K562 (cell line): ENCODE measurements around the gene B3GAT1. TPM values are rescaled to one million over a fixed set of nuclear protein-coding genes. Genes with fewer than 3 reads are reported as not detected.

ENCODE experiments used
- ATAC-seq: fragments of 200-7000 bp; cut with Tn5 transposase; 3 replicates; pipeline ENCODE4 v1.9.1; 2020; ENCODE audit warnings: moderate library complexity
- BruUV-seq: library from RNA; stranded (reverse); fragments of 400-500 nt; replicated peaks from 2 replicates; lab custom pipeline; 2021; lab: Mats Ljungman, UMichigan
- CTCF ChIA-PET: fragments of 300-600 bp; formaldehyde crosslinking; extraction: SDS; loops from one replicate; lab custom pipeline; 2021; ENCODE audit warnings: low intra/inter-chr PET ratio; lab: Yijun Ruan, JAX
- POLR2A ChIA-PET: fragments of 300-600, 350-650 bp; sonication (Branson Sonifier 250); formaldehyde crosslinking; extraction: SDS; loops from one replicate; lab custom pipeline; 2021; ENCODE audit warnings: antibody characterized with exemption, inconsistent platforms; lab: Yijun Ruan, JAX
- DNase-seq, 4 experiments: peaks; one replicate each; pipeline versions ENCODE4 v3.0.0 to v3.0.0-alpha.2; 2011 to 2018; ENCODE audit warnings: low spot score in 3 of 4, mixed read lengths in 3 of 4; ENCODE audit errors: extremely low read depth in 1 of 4
- FAIRE-seq: peaks from 2 replicates; lab custom pipeline; 2011; peaks lifted over from hg19 to GRCh38; lab: Jason Lieb, UNC
- H2AFZ ChIP-seq: 2 replicates; pipeline ENCODE4 v1.6.0; 2011; ENCODE audit warnings: low read depth, low read length, control low read depth, inconsistent platforms
- H3K27ac ChIP-seq: fragments of 200-600 bp; 3 replicates; pipeline ENCODE4 v1.8.0; 2011; ENCODE audit warnings: low read depth, mild to moderate bottlenecking, control low read depth, inconsistent platforms, low read length, moderate library complexity, mixed read lengths; ENCODE audit errors: extremely low read depth
- H3K27me3 ChIP-seq, 2 experiments: fragments of 300-600 bp in 1 of 2; 2 replicates in 1 of 2; 3 replicates in 1 of 2; pipeline versions ENCODE4 v1.6.0 to v1.8.0; 2011; ENCODE audit warnings: inconsistent platforms in 2 of 2, low read length in 2 of 2, mild to moderate bottlenecking in 1 of 2, mixed read lengths in 1 of 2, moderate library complexity in 1 of 2; ENCODE audit not compliant: control insufficient read depth in 2 of 2, insufficient read depth in 2 of 2
- H3K36me3 ChIP-seq: fragments of 300-600 bp; 3 replicates; pipeline ENCODE4 v1.8.0; 2011; ENCODE audit warnings: mild to moderate bottlenecking, low read length, inconsistent platforms; ENCODE audit not compliant: control insufficient read depth, insufficient read depth
- H3K4me1 ChIP-seq, 2 experiments: fragments of 200-600 bp in 1 of 2; replicated peaks in 1 of 2; 2 replicates in 1 of 2; 3 replicates in 1 of 2; pipeline versions ENCODE4 v1.5.1 to v1.8.0; 2011; ENCODE audit warnings: inconsistent platforms in 2 of 2, low read length in 2 of 2, mild to moderate bottlenecking in 1 of 2, mixed read lengths in 1 of 2, moderate library complexity in 1 of 2; ENCODE audit not compliant: control insufficient read depth in 2 of 2, insufficient read depth in 2 of 2
- H3K4me2 ChIP-seq: 2 replicates; pipeline ENCODE4 v1.6.1; 2011; ENCODE audit warnings: low read length, control low read depth, inconsistent platforms, mixed read lengths; ENCODE audit not compliant: insufficient read depth
- H3K4me3 ChIP-seq: fragments of 200-600 bp; sonication (generic), shearing (Covaris generic); 2 replicates; pipeline ENCODE4 v1.5.1; 2016; ENCODE audit warnings: control low read depth, inconsistent platforms
- H3K79me2 ChIP-seq: fragments of 200-600 bp; 3 replicates; pipeline ENCODE4 v1.8.0; 2011; ENCODE audit warnings: low read length, inconsistent platforms; ENCODE audit not compliant: control insufficient read depth, insufficient read depth
- H3K9ac ChIP-seq, 2 experiments: 2 replicates each; pipeline versions ENCODE4 v1.6.0 to v1.6.1; 2011; ENCODE audit warnings: low read depth in 2 of 2, low read length in 2 of 2, control low read depth in 1 of 2, inconsistent platforms in 1 of 2, mild to moderate bottlenecking in 1 of 2, mixed read lengths in 1 of 2; ENCODE audit not compliant: insufficient read depth in 1 of 2
- H3K9me1 ChIP-seq: one replicate; pipeline ENCODE4 v1.6.0; 2011; ENCODE audit warnings: inconsistent platforms, mild to moderate bottlenecking, low read length, moderate library complexity; ENCODE audit not compliant: control insufficient read depth, insufficient read depth
- H3K9me3 ChIP-seq: replicated peaks from 2 replicates; pipeline ENCODE4 v1.5.1; 2011; ENCODE audit warnings: low read depth, low read length, inconsistent platforms; ENCODE audit not compliant: control insufficient read depth, insufficient read depth
- H4K20me1 ChIP-seq: replicated peaks from 2 replicates; pipeline ENCODE4 v1.6.1; 2011; ENCODE audit warnings: low read length, inconsistent platforms, mixed read lengths; ENCODE audit not compliant: control insufficient read depth, insufficient read depth
- BHLHE40 ChIP-seq: IDR thresholded peaks from 2 replicates; pipeline ENCODE4 v1.6.1; 2011; ENCODE audit warnings: low read length, improper control_type of control experiment
- COPS2 ChIP-seq: fragments of 450-650 bp; conservative IDR thresholded peaks from 2 replicates; pipeline ENCODE4 v1.6.1; 2016; ENCODE audit warnings: mild to moderate bottlenecking, moderate library complexity
- KDM4B ChIP-seq, 2 experiments: fragments of 450-650 bp in 1 of 2; sonication (generic) in 1 of 2; IDR thresholded peaks; 2 replicates each; pipeline ENCODE4 v1.6.1; 2016 to 2017; ENCODE audit warnings: borderline replicate concordance in 2 of 2, antibody characterized with exemption in 1 of 2, low read depth in 1 of 2, mild to moderate bottlenecking in 1 of 2
- NR4A1 ChIP-seq, 2 experiments: fragments of 250-450 bp in 1 of 2; fragments of 450-650 bp in 1 of 2; sonication (Bioruptor Pico) in 1 of 2; IDR thresholded peaks; 2 replicates each; pipeline versions ENCODE4 v1.4.0 to v1.6.1; 2016 to 2020; ENCODE audit warnings: mild to moderate bottlenecking in 2 of 2, missing compliant biosample characterization in 1 of 2, missing genetic modification characterization in 1 of 2, moderate library complexity in 1 of 2
- ZNF584 ChIP-seq: fragments of 200-800 bp; sonication (Bioruptor generic); IDR thresholded peaks from 2 replicates; pipeline ENCODE4 v1.6.1; 2016; ENCODE audit warnings: low read depth, mild to moderate bottlenecking, missing genetic modification characterization, missing compliant biosample characterization
- WGBS: fragments of 100-300 bp; shearing (Covaris generic); methylation state at CpG from one replicate; pipeline ENCODE4 v1.1.6; 2016; ENCODE audit warnings: low coverage, mixed read lengths; ENCODE audit not compliant: insufficient coverage; ENCODE audit errors: missing lambda C conversion rate; 5-methylcytosine and 5-hydroxymethylcytosine counted together
- in situ Hi-C: fragments of 300-500 bp; cut with MboI; formaldehyde crosslinking; loops from 4 replicates; pipeline ENCODE4 v1.15.0; 2018; ENCODE audit warnings: inconsistent platforms, mixed read lengths
- intact Hi-C: fragments of 100-400 bp; cut with micrococcal nuclease; formaldehyde crosslinking; loops from 2 replicates; pipeline ENCODE4 v1.14.2; 2022
- polyA plus RNA-seq, 8 experiments: library from polyadenylated mRNA; depleted of rRNA in 4 of 8; stranded (reverse) in 5 of 8; unstranded in 3 of 8; fragments of >200 nt; fragmentation: Nextera tagmentation in 2 of 8; fragmentation: Illumina TruSeq in 1 of 8; extraction: Ambion mirVana in 2 of 8; extraction: Trizol in 1 of 8; gene quantifications; 2 replicates each; pipeline versions ENCODE4 v1.2.1 to v1.2.3, GENCODE V29; 2011 to 2014; ENCODE audit warnings: inconsistent platforms in 1 of 8, missing spikeins in 1 of 8
- total RNA-seq, 7 experiments: library from RNA; depleted of rRNA in 6 of 7; stranded (reverse); fragments of >200 nt in 6 of 7; fragmentation: Illumina TruSeq in 2 of 7; extraction: Trizol in 2 of 7; gene quantifications; 2 replicates each; pipeline versions ENCODE4 v1.2.1 to v1.2.3, GENCODE V29; 2011 to 2021; ENCODE audit warnings: low replicate concordance in 1 of 7
- TF ChIP-seq, protein P1 (sequence below): fragments of 150-350 bp; IDR thresholded peaks from 2 replicates; pipeline ENCODE4 v1.6.1; 2014; ENCODE audit warnings: low read depth, mild to moderate bottlenecking, low read length, borderline replicate concordance
- TF ChIP-seq, protein P2 (sequence below): IDR thresholded peaks from 2 replicates; pipeline ENCODE4 v1.6.1; 2012; ENCODE audit warnings: low read depth, low read length, improper control_type of control experiment, borderline replicate concordance

B3GAT1 gene
- total and polyA plus RNA-seq, 9 of the 15 experiments (the other 6 are each of a cell fraction or from before 2014, with no cell fraction given) = 0.01 to 0.53 (median 0.14) TPM; not detected in 1

GRCh38 chr11:134398079-134398444 lies 14.0 kb downstream of the B3GAT1 start:
- H3K9ac ChIP-seq = no peak overlapping the region; a peak in 1 of 4 replicates
- FAIRE-seq = no peak
- no peaks in the 10 kb centered on the region for H3K79me2 ChIP-seq
- H3K36me3 ChIP-seq = no peaks in the 10 kb centered on the region
- H3K27me3 ChIP-seq = peaks cover 2 to 69% of the 10 kb centered on the region in 2 experiments
- BruUV-seq = no TSS peak
- no peak overlapping the region for H3K27ac ChIP-seq
- no peak for DNase-seq
- H3K4me2 ChIP-seq = no peak overlapping the region
- no peak overlapping the region for H3K4me3 ChIP-seq
- no peaks in the 10 kb centered on the region for H3K4me1 ChIP-seq
- POLR2A ChIA-PET = interaction anchor here (0.6 kb wide), 1 partner anchor 18 kb away, joined by 3 read pairs; no protein-coding TSS in a partner anchor
- H3K9me3 ChIP-seq = no peaks in the 10 kb centered on the region
- ATAC-seq = no peak
- intact Hi-C loops (loop anchor here (10.0 kb wide), 1 partner anchor 327 kb away; no protein-coding TSS in a partner anchor), in situ Hi-C loops (no loop called here)
- no peaks in the 10 kb centered on the region for H3K9me1 ChIP-seq
- 0 out of 2 replicates have a peak overlapping the region, but pooled peaks have one; percentile 17 for H2AFZ ChIP-seq
- TF ChIP-seq BHLHE40 = peak; percentile 32; the same call in 1 of the 2 replicates
- no peak for TF ChIP-seq KDM4B (IDR thresholded peaks at IDR 0.05; ENCODE audit: borderline replicate concordance in 2 of 2, low read depth in 1 of 2)
- WGBS = 5% methylated on average over 11 of the region's 11 CpGs
- CTCF ChIA-PET = no interaction called here
- H4K20me1 ChIP-seq = peaks cover 10% of the 10 kb centered on the region; the same call in 1 of the 2 replicates

DNA sequence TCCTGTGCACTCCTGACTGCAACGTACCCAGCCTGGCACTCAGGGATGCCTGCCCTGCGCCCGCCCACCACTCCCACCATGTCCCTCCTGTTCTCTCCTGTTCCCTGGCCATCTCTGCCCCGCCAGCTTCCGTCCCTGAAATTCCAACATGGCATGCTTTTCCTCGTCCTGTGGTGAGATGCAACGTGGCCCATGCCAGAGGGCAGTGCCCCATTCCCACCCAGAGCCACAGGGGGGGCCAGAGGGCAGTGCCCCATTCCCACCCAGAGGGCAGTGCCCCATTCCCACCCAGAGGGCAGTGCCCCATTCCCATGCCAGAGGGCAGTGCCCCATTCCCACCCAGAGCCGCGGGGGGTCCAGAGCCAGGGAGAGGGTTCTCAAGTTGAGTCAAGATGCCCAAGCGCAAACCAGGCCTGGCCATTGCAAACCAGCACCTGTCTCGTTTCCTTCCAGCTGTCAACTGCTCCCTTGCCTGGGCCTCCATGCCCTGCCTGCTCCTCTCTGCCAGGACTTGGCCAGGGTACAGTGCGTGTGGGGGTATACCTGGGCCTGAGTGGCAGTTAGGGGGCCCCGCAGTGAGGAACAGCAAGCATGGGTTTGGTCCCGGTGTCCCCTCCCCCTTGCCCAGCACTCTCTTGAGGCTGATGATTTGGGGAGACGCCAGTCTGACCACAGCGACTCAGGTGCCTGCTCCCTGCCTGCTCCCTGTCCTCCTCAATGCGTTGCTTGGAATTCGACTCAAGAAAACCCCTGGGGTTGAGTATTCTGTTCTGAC lies 14.6 kb downstream of the B3GAT1 start:
- intact Hi-C loops = loop anchor here (10.0 kb wide), 1 partner anchor 327 kb away; no protein-coding TSS in a partner anchor
- no peak overlapping the region for H3K4me3 ChIP-seq
- H3K4me2 ChIP-seq = no peak overlapping the region
- H3K9me3 ChIP-seq = no peaks in the 10 kb centered on the region
- no peaks in the 10 kb centered on the region for H3K79me2 ChIP-seq
- peaks cover 4 to 69% of the 10 kb centered on the region in 2 experiments for H3K27me3 ChIP-seq
- H3K9me1 ChIP-seq = no peaks in the 10 kb centered on the region
- FAIRE-seq (no peak), ATAC-seq (no peak), DNase-seq (no peak)
- BruUV-seq = no TSS peak
- H4K20me1 ChIP-seq = peaks cover 15% of the 10 kb centered on the region; the same call in 1 of the 2 replicates
- no peak overlapping the region for H3K27ac ChIP-seq
- no peak overlapping the region for H2AFZ ChIP-seq
- H3K4me1 ChIP-seq = no peaks in the 10 kb centered on the region
- no peak overlapping the region; a peak in 1 of 4 replicates for H3K9ac ChIP-seq
- 2% methylated on average over 16 of the region's 18 CpGs for WGBS
- CTCF ChIA-PET = no interaction called here
- in situ Hi-C loops = no loop called here
- no peaks in the 10 kb centered on the region for H3K36me3 ChIP-seq
- POLR2A ChIA-PET = interaction anchor here (0.6 to 1.2 kb wide), 2 partner anchors 10 to 19 kb away, joined by 3 read pairs; no protein-coding TSS in a partner anchor
- TF ChIP-seq, protein P1, sequence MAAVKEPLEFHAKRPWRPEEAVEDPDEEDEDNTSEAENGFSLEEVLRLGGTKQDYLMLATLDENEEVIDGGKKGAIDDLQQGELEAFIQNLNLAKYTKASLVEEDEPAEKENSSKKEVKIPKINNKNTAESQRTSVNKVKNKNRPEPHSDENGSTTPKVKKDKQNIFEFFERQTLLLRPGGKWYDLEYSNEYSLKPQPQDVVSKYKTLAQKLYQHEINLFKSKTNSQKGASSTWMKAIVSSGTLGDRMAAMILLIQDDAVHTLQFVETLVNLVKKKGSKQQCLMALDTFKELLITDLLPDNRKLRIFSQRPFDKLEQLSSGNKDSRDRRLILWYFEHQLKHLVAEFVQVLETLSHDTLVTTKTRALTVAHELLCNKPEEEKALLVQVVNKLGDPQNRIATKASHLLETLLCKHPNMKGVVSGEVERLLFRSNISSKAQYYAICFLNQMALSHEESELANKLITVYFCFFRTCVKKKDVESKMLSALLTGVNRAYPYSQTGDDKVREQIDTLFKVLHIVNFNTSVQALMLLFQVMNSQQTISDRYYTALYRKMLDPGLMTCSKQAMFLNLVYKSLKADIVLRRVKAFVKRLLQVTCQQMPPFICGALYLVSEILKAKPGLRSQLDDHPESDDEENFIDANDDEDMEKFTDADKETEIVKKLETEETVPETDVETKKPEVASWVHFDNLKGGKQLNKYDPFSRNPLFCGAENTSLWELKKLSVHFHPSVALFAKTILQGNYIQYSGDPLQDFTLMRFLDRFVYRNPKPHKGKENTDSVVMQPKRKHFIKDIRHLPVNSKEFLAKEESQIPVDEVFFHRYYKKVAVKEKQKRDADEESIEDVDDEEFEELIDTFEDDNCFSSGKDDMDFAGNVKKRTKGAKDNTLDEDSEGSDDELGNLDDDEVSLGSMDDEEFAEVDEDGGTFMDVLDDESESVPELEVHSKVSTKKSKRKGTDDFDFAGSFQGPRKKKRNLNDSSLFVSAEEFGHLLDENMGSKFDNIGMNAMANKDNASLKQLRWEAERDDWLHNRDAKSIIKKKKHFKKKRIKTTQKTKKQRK = no peak
- TF ChIP-seq NR4A1 (CRISPR knock-in tag; IDR thresholded peaks at IDR 0.05) = no peak
- TF ChIP-seq NR4A1 (tag; IDR thresholded peaks at IDR 0.05) = no peak
- TF ChIP-seq, protein P2, sequence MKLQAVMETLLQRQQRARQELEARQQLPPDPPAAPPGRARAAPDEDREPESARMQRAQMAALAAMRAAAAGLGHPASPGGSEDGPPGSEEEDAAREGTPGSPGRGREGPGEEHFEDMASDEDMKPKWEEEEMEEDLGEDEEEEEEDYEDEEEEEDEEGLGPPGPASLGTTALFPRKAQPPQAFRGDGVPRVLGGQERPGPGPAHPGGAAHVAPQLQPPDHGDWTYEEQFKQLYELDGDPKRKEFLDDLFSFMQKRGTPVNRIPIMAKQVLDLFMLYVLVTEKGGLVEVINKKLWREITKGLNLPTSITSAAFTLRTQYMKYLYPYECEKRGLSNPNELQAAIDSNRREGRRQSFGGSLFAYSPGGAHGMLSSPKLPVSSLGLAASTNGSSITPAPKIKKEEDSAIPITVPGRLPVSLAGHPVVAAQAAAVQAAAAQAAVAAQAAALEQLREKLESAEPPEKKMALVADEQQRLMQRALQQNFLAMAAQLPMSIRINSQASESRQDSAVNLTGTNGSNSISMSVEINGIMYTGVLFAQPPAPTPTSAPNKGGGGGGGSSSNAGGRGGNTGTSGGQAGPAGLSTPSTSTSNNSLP = no peak
- no peak for TF ChIP-seq COPS2
- no peak for TF ChIP-seq ZNF584 (CRISPR knock-in tag)
